Fibroblast of the aortic adventitia (primary cell): Measurements from ENCODE around the gene NUP205. TPM values are rescaled to one million over a fixed set of nuclear protein-coding genes. Genes with fewer than 3 reads are reported as not detected.
A peak's percentile ranks its signal among the peaks of the same experiment; 100 is the strongest.

Experiments used
- DNase-seq: peaks from one replicate; pipeline ENCODE4 v3.0.0-alpha.2; 2010; ENCODE audit warnings: low read depth
- H3K4me3 ChIP-seq: 2 replicates; pipeline ENCODE4 v1.5.1; 2011; ENCODE audit warnings: low read depth, mild to moderate bottlenecking, control low read depth, low read length, moderate library complexity
- total RNA-seq: library from RNA; depleted of rRNA; stranded (reverse); fragments of >200 nt; gene quantifications from 2 replicates; pipeline ENCODE4 v1.2.3, GENCODE V29; 2012; ENCODE audit warnings: low replicate concordance
- TF ChIP-seq, protein P1 (sequence below): IDR thresholded peaks from 2 replicates; pipeline ENCODE4 v1.5.1; 2011; ENCODE audit warnings: mild to moderate bottlenecking, low read length, control low read depth, inconsistent platforms; ENCODE audit not compliant: insufficient read depth

Gene NUP205, protein sequence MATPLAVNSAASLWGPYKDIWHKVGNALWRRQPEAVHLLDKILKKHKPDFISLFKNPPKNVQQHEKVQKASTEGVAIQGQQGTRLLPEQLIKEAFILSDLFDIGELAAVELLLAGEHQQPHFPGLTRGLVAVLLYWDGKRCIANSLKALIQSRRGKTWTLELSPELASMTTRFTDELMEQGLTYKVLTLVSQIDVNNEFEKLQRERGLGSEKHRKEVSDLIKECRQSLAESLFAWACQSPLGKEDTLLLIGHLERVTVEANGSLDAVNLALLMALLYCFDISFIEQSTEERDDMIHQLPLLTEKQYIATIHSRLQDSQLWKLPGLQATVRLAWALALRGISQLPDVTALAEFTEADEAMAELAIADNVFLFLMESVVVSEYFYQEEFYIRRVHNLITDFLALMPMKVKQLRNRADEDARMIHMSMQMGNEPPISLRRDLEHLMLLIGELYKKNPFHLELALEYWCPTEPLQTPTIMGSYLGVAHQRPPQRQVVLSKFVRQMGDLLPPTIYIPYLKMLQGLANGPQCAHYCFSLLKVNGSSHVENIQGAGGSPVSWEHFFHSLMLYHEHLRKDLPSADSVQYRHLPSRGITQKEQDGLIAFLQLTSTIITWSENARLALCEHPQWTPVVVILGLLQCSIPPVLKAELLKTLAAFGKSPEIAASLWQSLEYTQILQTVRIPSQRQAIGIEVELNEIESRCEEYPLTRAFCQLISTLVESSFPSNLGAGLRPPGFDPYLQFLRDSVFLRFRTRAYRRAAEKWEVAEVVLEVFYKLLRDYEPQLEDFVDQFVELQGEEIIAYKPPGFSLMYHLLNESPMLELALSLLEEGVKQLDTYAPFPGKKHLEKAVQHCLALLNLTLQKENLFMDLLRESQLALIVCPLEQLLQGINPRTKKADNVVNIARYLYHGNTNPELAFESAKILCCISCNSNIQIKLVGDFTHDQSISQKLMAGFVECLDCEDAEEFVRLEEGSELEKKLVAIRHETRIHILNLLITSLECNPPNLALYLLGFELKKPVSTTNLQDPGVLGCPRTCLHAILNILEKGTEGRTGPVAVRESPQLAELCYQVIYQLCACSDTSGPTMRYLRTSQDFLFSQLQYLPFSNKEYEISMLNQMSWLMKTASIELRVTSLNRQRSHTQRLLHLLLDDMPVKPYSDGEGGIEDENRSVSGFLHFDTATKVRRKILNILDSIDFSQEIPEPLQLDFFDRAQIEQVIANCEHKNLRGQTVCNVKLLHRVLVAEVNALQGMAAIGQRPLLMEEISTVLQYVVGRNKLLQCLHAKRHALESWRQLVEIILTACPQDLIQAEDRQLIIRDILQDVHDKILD (N-terminal part only)
- 77.5 and 78.4 TPM in 2 replicates for total RNA-seq

DNA sequence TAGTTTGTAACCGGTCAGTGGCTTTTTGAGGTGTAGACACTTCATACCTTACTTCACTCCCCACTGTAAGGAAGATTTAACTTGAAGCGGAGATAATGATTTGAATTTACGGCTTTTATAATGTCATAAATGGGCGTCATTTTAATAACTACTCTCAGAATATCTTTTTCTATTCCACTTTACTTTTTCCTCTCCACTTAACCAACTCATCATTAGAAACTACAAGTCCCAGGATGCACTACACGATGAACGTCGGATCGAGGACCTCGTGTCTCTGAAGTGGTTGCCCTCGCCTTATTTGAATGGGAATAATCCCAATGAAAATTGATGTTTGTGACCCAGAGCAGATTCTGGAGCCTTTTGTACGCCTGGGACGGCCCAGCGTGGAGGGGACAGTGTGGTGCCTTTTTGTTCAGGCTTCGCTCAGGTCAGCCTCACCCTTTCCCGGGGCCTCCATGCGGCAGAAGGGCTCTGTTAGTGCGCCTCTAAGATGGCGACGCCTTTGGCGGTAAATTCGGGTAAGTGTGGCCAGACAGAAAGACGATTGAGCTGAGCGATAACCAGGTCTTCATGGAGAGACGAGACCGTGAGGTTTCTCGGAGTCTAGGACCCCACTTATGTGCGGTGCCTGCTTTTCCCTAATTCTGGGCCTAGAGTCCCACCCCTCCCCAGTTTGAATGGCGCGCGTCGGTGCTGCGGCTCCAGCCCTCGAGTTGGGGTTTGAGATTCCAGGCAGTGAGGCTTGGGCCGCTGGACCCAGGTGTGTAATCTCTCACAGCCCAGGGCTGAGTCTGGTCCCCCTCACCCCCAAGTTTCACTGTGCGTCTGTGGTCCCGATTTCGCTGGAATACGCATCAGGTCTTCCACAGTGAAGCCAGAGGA, at the start of gene NUP205:
NUP205 (plus strand) TSS at position 463 of the 882 bp plus-strand sequence; CDS start at position 491, 28 bp downstream.
- DNase-seq, result peak; percentile 92
- TF ChIP-seq, protein P1, sequence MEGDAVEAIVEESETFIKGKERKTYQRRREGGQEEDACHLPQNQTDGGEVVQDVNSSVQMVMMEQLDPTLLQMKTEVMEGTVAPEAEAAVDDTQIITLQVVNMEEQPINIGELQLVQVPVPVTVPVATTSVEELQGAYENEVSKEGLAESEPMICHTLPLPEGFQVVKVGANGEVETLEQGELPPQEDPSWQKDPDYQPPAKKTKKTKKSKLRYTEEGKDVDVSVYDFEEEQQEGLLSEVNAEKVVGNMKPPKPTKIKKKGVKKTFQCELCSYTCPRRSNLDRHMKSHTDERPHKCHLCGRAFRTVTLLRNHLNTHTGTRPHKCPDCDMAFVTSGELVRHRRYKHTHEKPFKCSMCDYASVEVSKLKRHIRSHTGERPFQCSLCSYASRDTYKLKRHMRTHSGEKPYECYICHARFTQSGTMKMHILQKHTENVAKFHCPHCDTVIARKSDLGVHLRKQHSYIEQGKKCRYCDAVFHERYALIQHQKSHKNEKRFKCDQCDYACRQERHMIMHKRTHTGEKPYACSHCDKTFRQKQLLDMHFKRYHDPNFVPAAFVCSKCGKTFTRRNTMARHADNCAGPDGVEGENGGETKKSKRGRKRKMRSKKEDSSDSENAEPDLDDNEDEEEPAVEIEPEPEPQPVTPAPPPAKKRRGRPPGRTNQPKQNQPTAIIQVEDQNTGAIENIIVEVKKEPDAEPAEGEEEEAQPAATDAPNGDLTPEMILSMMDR, result peak; percentile 2

DNA sequence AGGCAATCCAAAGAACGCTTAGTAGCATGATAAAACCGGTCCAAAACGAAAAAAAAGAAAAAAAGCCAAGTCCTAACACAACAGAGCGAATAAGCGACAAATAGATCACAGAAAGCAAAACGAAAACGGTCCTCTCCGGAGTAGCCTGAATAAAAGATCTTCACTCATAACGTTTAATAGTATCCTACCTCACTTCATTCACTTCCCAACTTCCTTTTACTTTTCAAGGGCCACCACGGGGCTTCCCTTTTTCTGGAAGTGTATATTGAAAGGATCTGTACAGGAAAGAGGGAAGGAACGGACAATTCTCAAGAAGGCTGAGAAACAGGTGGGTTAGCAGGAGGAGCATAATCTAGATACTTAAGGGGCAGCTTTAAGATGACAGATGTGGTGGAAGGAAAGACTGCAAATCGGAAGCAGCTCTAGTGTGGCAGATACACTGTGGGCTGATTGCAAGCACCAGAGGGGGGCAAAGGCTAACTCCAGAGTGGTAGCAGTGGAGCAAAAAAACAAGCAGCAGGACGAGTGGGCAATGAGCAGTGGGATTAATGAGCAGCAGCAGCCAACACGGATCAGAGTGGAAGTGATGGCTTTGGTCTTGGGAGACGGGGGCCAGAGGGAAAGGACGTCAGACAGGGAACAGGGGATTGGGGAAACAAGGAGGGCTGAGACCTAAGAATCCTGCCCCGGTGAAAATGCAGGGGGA, 48.7 kb upstream of the NUP205 start:
- TF ChIP-seq, protein P1, result no peak
- peak; percentile 23 for DNase-seq
- H3K4me3 ChIP-seq, result peak overlapping the region; percentile 99

More for the DNA sequence above, at the start of gene NUP205:
- H3K4me3 ChIP-seq, result peak within 1 kb of the TSS; percentile 99

DNA sequence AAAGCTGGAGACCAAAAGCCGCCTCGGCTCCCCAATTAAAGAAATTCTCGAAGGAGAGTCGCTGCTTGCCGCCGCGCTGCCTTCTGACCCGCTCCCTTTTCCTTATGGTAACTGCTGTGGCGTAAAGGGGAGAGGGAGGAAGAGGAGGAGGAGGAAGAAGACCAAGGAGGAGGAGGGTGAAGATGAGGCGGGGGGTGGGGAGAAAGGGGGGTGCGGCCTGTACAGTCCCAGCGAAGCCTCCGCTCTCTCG, 48.2 kb upstream of the NUP205 start:
- H3K4me3 ChIP-seq, result peak overlapping the region; percentile 99
- no peak for DNase-seq
- TF ChIP-seq, protein P1, result no peak

DNA sequence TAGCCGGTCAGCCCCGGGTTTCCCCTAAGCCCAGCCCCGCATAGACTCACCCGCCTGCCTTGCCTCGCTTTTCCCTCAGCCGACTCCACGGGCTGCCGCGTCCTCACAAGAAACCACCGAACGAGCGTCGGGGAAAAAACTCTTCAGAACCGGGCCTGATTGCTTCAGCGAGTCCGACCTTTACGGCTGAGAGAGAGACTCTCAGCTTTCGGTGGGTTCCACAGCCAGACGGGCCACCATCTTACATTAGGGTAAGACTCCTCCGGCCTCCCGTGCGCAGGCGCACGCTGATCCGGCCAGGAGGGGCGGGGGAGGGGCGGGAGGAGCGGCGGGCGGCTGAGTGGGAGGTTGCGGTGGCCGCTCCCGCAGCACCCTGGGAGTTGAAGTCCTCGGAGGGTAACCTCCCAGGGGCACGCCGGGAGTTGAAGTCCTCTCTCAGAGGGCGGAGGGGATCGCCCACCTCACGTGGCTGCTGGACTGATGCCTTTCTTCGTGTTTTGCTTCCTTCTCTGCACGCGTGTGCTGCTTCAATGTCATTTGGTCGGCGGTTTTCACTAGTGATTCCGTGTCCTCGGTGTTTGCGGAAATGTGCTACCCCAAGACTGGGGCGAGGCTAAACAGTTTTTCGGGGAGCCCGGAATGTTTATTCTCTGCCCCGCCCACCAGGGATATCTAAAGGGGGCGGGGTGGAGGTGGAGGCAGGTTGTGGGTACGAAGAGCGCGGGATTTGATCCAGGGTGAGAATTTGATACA, 47.7 kb upstream of the NUP205 start, which contains the start of gene CNOT4:
CNOT4 (minus strand) TSS at position 264 of the 753 bp plus-strand sequence. CDS start 71,771 bp downstream, outside the sequence.
- H3K4me3 ChIP-seq, result peak within 1 kb of the TSS; percentile 99
- TF ChIP-seq, protein P1, result no peak
- DNase-seq, result peak; percentile 92

DNA sequence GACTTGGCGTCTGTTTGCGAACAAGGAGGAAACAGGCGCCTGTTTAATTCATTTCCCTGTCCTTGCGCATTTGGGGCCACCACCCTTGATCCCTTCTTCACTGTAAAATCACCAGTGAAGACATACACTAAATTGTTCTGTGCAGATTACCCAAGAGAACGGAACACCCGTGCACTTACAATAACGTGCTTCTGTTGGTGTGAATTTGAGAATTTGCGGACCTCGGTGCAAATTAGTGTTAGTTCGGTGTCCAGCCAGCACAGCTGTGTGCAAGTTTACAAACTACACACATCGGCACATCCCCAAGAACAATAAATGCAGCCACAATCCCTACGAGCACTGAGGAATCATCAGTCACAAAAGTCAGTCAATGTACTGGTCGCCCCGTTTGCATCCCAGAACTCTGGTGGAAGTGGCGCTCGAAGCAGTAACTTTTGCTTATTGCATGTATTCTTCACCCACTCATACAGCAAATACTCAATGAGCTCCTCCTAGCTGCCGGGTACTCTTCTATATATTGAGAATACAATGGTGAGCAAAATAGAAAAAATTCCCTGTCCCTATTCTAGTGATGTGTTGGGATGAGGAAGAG, 47.0 kb upstream of the NUP205 start:
- peak overlapping the region; percentile 90 for H3K4me3 ChIP-seq
- TF ChIP-seq, protein P1, result peak; percentile 40
- DNase-seq, result peak; percentile 44
